ENCODE results near the gene NFIB. TPM values are rescaled to one million over a fixed set of nuclear protein-coding genes. Genes with fewer than 3 reads are reported as not detected.

The NFIB gene
- 5.8 and 12.1 TPM in 2 replicates for total RNA-seq

GRCh38 chr9:14313951-14314423 is at the start of gene NFIB:
TSS of gene NFIB (minus strand) at chr9:14314141. CDS start at chr9:14313511, 630 bp downstream.
- DNase-seq (ENCODE audit: low read depth) = peak; percentile 33
- TF ChIP-seq CTCF (IDR thresholded peaks at IDR 0.05; ENCODE audit: insufficient read depth, low read depth, low read length) = no peak
- peak within 1 kb of the TSS; percentile 70 for H3K4me3 ChIP-seq (ENCODE audit: low read depth, low read length)

GRCh38 chr9:14362175-14362574 is 48.2 kb upstream of the NFIB start:
- H3K4me3 ChIP-seq (ENCODE audit: low read depth, low read length) = no peak overlapping the region
- peak; percentile 13 for DNase-seq (ENCODE audit: low read depth)
- no peak for TF ChIP-seq CTCF (IDR thresholded peaks at IDR 0.05; ENCODE audit: insufficient read depth, low read depth, low read length)

- no peak overlapping the region for H3K4me3 ChIP-seq (ENCODE audit: low read depth, low read length)
- DNase-seq (ENCODE audit: low read depth) = no peak
- no peak for TF ChIP-seq CTCF (IDR thresholded peaks at IDR 0.05; ENCODE audit: insufficient read depth, low read depth, low read length)
Measured at GRCh38 chr9:14361074-14361473, 47.1 kb upstream of the NFIB start.

- peak; percentile 16 for DNase-seq (ENCODE audit: low read depth)
- H3K4me3 ChIP-seq (ENCODE audit: low read depth, low read length) = no peak overlapping the region
- no peak for TF ChIP-seq CTCF (IDR thresholded peaks at IDR 0.05; ENCODE audit: insufficient read depth, low read depth, low read length)
Measured at GRCh38 chr9:14358523-14358922, 44.6 kb upstream of the NFIB start.

- DNase-seq (ENCODE audit: low read depth) = no peak
- no peak for TF ChIP-seq CTCF (IDR thresholded peaks at IDR 0.05; ENCODE audit: insufficient read depth, low read depth, low read length)
- no peak overlapping the region for H3K4me3 ChIP-seq (ENCODE audit: low read depth, low read length)
Measured at GRCh38 chr9:14356351-14357265, 42.7 kb upstream of the NFIB start.

- no peak for DNase-seq (ENCODE audit: low read depth)
- H3K4me3 ChIP-seq (ENCODE audit: low read depth, low read length) = no peak overlapping the region
- TF ChIP-seq CTCF (IDR thresholded peaks at IDR 0.05; ENCODE audit: insufficient read depth, low read depth, low read length) = no peak
Measured at GRCh38 chr9:14354201-14354600, 40.3 kb upstream of the NFIB start.
